HG02973 (cell line): ENCODE measurements around the gene RTN4.
"Not testable (repeated sequence)": the region's sequence is repeated elsewhere in the genome, so short reads cannot be mapped to it uniquely, and the experiment has no call there.

Experiments
- ATAC-seq: cut with Tn5 transposase; IDR thresholded peaks from one replicate; pipeline ENCODE4 v1.9.1; 2021; ENCODE audit warnings: moderate library complexity; ENCODE audit not compliant: unreplicated experiment

The RTN4 gene

GRCh38 chr2:55011831-55012671 is 38.2 kb downstream of the RTN4 start:
- ATAC-seq: no peak

DNA sequence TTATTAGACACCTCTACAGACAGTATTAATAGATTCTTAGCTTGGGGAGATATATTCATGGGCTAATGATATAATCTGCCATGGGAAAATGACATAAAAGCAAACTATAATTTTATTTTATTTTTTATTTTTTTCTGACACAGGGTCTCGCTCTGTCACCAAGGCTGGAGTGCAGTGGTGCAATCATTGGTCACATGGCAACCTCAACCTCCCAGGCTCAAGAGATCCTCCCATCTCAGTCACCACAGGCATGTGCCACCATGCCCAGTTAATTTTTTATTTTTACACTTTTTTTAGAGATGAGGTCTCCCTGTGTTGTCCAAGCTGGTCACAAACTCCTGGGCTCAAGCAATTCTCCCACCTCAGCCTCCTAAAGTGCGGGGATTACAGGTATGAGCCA is 39.3 kb downstream of the RTN4 start:
- ATAC-seq: no peak

- ATAC-seq: peak; percentile 93
Measured at GRCh38 chr2:55010149-55010591, 40.1 kb downstream of the RTN4 start.

- ATAC-seq: peak; percentile 19
Measured at GRCh38 chr2:55009277-55010060, 40.8 kb downstream of the RTN4 start.

GRCh38 chr2:55006306-55006705 is 43.9 kb downstream of the RTN4 start:
- no peak for ATAC-seq

GRCh38 chr2:55003706-55004639 is 46.3 kb downstream of the RTN4 start:
- ATAC-seq: no peak

- no peak for ATAC-seq
Measured at GRCh38 chr2:55001716-55002115, 48.5 kb downstream of the RTN4 start.

GRCh38 chr2:55000341-55000740 is 49.9 kb downstream of the RTN4 start:
- no peak for ATAC-seq

- ATAC-seq: no peak
Measured at GRCh38 chr2:54999182-54999581, 51.1 kb downstream of the RTN4 start.

GRCh38 chr2:54997826-54998225 is 52.4 kb downstream of the RTN4 start:
- no peak for ATAC-seq

DNA sequence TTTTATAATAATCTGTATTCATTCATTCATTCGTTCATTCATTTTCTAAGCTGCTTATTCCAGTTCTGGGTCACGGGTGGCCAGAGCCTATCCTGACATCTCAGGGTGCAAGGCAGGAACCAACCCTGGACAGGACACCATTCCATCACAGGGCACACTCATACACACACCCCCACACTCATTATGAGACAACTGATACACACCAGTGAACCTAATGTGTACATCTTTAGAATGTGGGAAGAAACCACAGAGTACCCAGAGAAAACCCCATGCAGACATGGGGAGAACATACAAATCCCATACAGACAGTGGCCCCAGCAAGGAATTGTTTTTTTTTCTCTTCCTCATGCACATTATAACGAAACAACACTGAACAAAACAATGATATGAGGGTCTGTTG is 54.7 kb downstream of the RTN4 start:
- peak; percentile 47 for ATAC-seq

DNA sequence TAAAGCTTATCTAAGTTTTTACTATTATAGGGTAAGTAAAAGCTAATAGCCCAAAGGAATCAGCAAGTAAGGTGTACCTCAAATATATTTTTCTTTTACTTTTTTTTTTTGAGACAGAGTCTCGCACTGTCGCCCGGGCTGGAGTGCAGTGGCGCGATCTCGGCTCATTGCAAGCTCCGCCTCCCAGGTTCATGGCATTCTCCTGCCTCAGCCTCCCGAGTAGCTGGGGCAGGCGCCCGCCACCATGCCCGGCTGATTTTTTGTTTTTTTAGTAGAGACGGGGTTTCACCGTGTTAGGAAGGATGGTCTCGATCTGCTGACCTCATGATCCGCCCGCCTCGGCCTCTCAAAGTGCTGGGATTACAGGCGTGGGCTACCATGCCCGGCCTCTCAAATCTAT is 59.6 kb downstream of the RTN4 start:
- not testable (repeated sequence) for ATAC-seq

- no peak for ATAC-seq
Measured at GRCh38 chr2:54988612-54989011, 61.6 kb downstream of the RTN4 start.

DNA sequence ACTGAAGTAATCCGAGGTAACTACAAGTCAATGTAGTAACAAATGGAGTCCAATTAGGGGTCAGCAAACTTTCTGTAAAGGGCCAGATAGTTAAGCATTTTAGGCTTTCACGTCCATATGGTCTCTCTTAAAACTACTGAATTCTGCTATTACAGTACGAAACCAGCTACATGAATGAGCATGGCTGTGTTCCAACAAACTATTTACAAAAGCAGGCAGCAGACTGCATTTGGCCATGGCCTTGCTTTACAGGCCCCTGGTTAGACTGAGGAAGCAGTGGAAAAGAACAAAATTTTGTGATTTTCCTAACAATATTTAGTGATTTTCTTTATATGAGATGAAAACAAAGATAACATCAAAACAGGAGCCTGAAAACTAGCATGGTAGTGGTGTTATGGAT is 64.0 kb downstream of the RTN4 start:
- ATAC-seq: no peak

DNA sequence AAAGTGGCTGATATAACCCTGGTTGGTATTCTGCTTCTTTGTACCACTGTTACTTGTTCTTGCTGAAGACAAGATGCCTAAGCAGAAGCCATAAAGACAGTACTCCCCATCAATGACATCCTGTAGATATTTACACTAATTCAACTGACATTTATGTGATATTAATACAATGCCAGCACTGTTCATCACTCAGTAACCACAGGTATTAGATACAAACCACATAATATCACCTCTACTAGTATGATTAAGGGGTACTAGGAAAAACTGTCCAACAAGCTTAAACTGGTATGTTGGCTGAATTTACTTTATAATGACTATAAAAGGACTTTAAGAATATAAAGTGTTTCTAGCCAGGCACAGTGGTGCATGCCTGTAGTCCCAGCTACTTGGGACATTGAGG is 65.8 kb downstream of the RTN4 start:
- ATAC-seq: no peak

GRCh38 chr2:54983345-54984220 is 66.7 kb downstream of the RTN4 start:
- ATAC-seq: no peak

DNA sequence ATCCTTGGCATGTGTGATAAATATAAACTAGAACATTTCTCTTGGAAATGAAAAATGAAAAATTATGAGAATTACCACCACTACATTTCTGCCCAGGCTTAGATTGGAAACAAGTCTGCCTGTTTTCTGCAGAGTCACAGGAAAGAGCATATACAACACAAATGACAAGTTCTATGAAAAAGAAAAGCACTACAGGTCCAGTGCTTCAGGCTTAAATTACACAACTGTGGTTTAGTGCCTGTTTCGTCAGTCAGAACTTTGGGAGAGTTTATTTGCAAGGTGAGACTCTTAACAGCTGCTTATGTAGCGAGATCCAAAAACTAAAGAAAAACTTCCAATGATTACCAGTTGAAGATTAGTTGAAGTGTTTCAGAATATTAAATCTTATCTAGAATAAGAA is 68.9 kb downstream of the RTN4 start:
- no peak for ATAC-seq

- ATAC-seq: no peak
Measured at GRCh38 chr2:54979321-54980044, 70.8 kb downstream of the RTN4 start.

DNA sequence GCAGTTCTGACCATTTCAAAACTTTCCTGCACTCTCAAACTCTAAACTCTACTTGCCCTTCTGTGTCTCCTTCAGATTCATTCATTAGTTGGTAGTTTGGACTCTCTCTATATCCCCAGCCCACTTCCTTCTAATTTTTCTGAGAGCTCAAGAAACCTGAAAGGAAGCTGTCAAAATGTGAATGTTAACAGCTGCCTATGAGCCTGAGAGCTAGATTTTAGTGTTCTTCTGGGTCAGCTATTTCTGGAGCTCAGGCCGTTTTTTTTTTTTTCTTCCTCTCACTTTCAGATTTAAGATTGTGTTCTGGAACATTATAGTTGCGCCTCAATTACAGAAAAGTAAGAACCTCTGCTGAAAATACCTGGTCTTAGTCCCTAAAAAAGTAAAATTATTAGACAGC is 73.1 kb downstream of the RTN4 start:
- peak; percentile 83 for ATAC-seq
